HG02884 (cell line): ENCODE data around the gene GATC.

Source experiments
- ATAC-seq: cut with Tn5 transposase; IDR thresholded peaks from one replicate; pipeline ENCODE4 v1.9.1; 2021; ENCODE audit warnings: mild to moderate bottlenecking, moderate library complexity; ENCODE audit not compliant: unreplicated experiment

Gene GATC, protein sequence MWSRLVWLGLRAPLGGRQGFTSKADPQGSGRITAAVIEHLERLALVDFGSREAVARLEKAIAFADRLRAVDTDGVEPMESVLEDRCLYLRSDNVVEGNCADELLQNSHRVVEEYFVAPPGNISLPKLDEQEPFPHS

DNA sequence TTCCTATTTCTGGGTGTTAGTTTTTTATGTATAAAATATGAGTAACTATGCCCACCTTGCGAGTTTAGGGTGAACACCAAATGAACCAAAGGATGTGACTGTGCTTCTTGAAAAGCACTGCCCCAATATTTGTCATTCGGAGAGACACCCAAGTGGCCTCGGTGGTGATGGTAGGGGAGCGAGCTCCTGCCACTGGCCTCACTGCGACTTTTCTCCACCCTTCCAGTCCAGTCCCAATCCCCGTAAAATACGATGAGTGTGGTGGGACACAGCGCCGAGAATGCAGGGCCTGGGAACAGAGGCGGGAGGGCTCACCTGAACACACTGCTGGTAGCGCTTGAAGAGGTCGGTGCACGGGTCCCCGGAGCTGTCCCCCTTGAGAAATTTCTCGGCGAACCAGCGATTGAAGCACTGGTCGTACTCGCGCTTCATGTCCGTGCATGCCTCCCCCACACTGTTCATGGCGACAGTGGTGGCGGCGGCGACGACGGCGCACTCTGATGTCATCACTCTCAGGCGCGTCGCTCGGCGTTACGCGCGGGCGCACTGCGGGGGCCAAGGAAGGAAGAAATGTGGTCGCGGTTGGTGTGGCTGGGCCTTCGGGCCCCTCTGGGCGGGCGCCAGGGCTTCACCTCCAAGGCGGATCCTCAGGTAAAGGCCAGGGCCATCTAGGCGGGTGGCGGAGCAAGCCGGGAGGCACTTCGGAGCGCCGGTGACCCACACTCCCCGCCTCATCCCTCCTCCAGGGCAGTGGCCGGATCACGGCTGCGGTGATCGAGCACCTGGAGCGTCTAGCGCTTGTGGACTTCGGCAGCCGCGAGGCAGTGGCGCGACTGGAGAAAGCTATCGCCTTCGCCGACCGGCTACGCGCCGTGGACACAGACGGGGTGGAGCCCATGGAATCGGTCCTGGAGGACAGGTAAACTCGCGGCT lies at the start of gene GATC, which contains the start of gene TRIAP1:
GATC (plus strand) TSS at position 534 of the 933 bp plus-strand sequence; CDS start at position 571, 37 bp downstream.
TRIAP1 (minus strand) TSS at position 474 of the 933 bp plus-strand sequence; CDS start at position 462, 12 bp downstream.
- ATAC-seq: peak; percentile 88

DNA sequence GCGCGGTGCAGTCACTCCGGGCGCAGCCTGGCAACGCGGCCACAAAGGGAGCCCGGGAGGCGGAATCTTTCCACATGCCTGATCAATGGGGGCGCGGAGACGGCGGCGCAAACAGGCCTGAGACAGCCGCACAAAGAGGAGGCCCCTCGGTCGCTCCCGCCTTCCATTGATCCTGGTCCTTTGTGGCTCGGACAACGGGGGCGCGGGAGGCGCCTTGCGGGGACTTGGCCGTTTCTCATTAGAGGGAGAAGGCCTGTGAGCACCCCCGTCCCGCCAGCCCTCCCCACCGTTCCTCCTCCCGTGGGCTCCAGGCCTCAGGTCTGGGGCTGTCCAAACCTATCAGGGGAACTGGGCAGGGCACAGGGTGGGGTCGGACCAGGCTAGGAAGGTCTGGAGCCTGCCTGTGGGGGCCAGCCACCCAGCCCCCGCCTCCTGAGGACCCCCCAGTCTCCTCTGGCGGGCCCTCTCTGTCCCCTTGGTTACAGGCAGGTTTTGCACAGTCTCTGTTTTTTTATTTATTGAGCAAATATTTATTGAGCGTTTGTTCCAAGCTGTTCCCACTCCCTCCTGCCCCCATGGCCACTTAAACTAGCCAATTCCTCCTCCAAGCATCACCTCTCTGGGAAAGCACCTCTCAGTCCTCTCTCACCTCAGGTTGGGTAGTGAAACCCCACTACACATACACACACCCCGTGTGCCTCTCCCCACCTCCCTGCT lies 48.3 kb upstream of the GATC start:
- ATAC-seq: no peak

DNA sequence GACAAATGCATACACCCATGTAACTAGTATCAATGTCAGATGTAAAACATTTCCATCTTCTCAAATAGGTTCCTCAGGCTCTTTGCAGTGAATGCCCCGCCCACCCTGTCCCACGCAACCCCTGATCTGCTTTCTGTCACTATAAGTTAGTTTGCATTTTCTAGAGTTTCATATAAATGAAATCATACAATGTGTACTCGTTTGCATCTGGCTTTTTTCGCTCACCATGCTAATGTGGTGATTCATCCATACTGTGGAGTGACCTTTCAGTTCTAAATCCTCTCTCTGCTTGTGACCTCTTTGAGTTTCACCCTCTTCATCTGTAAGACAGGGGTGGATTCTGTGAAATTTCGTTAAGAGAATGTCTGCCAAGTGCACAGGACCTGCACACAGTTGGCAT lies 46.7 kb upstream of the GATC start:
- no peak for ATAC-seq

DNA sequence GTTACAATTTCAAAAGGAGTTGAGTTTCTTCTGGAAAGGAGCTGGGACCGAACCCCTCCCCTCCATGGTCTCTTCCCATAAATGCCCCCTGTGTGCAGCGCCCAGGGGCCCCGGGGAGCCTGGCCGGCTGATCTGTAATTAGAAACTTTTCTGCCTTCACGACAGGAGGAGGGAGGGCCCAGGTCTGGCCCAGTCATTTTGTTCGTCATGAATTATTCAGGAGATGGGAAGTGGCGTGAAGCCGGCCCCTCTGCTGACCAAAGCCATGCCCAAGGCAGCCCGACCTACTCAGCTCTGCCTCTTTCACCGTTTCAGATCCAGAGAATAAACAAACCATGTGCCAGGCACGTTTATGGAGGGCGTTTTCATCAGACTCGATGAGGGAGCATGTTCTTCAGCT lies 44.0 kb upstream of the GATC start:
- ATAC-seq: no peak

DNA sequence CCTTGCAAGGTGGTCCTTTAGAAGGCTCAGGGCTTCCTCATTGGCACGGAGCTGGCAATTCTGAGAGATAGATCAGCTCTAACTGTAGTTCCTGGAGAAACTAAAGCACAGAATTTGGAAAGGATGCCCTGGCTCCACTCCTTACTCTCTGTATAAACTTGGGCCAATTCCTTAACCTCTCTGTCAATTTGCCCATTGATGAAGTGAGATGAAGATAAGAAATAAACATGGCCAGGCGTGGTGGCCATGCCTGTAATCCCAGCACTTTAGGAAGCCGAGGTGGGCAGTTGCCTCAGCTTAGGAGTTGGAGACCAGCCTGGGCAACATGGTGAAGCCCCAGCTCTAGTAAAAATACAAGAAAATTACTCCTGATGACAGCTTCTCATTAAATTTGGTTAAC lies 42.4 kb upstream of the GATC start:
- no peak for ATAC-seq

DNA sequence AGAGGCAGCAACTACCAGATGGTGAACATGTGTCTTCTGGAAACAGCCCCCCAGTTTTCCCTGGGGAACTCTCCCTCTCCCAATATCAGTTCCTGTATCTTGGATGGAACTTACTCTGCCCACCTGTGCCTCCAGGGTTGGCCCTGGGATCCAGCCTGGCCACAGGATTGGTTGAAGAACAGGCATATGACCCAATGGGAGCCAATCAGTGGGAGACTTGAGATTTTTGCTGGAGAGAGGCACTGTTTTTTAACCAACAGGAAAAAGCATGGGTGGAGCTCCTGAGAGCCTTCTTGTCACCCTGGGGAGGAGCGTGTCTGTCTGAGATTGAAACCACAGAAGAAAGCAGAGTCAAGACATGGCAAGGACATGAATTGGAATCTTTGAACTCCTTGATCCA lies 42.0 kb upstream of the GATC start:
- no peak for ATAC-seq

DNA sequence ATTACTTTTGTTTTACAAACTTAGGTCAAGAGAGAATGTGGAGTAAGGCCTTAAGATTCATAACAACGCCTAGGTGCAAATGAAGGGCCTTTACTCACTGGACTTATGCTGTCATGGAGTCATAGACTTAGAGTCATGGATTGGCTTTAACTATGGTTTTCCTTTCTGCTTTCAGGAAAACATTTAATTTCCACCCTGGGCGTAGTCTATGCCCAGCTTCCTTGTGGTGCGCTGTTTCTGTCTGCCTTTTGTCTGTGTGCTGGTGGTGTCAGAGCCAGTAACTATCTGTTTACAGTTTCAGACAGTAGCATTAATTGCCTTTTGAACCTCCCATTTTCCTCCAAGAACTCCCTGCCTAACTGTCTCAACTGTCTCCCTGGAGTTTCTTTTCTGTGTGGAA lies 40.2 kb upstream of the GATC start:
- ATAC-seq: no peak

DNA sequence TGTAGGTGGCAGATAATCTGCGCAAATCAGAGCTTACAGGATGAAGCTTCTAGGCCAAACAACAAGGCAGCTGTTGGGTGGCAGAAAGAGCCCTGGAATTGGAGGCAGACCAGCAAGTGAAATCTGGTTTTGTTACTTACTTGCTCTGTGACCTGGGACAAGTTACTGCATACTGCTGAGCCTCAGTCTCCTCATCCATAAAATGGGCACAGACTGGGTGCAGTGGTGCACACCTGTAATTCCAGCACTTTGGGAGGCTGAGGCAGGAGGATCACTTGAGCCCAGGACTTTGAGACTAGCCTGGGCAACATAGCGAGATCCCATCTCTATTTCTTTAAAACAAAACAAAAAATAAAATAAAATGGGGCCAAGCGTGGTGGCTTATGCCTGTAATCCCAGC lies 39.7 kb upstream of the GATC start:
- ATAC-seq: no peak

DNA sequence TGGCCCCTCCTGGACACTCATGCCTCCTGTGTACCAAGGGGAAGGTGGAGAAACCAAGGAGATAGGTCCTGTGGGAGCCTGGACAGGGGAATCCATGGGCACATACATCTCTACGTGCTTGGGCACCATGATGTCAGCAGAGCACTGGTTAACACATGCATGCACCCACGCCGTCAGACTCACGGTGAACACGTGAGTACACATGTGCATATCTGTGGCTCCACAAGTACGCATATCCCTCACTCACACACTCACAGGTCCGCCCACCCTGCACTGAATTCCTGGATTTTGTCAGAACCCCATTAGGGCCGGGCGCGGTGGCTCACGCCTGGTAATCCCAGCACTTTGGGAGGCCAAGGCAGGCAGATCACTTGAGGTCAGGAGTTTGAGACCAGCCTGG lies 37.5 kb upstream of the GATC start:
- ATAC-seq: no peak

DNA sequence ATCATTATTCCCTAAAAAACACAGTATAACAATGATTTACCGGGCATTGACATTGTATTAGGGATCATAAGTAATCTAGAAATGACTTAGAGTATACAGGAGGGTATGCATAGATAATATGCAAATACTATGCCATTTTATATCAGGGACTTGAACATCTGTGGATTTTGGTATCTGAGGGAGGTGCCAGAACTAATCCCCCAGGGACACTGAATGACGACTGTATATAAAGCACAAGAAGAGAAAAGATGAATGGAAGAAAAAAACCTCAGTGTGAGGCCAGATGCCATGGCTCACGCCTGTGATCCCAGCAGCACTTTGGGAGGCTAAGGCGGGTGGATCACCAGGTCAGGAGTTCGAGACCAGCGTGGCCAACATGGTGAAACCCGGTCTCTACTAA lies 33.8 kb upstream of the GATC start:
- no peak for ATAC-seq

DNA sequence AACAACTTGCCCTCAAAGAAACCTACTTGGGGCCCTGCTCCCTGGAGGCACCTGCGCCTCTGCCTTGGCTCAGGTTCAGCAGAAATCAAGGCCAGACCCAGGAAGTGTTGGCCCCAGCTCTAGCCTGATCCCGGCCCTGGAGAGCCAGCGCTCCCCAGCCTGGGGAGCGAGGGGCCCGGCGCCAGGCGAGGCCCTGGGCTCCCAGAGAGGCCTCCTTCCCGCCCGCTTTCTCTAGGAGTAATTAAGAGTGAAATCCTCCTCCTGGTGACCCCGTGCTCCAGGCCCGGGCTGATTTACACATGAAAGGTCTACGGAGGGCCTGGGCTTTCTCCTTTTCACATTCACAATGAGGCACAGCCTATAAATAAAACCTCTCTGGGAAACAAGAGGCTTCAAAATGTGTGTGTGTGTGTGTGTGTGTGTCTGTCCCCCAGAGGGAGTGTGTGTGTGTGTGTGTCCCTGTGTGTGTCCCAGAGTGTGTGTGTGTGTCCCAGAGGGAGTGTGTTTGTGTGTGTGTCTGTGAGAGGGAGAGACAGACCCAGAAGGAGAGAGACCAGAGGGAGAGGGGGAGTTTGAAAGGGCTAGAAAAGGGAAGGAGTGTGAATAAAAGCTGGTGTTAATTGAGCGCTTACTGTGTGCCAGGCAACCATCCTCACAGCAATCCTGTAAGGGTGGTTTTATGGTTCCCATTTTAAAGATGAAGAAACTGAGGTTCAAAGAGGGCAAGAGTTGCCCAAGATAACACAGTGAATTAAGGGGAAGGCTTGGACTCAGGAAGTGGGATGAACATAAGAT lies 32.1 kb upstream of the GATC start:
- no peak for ATAC-seq

DNA sequence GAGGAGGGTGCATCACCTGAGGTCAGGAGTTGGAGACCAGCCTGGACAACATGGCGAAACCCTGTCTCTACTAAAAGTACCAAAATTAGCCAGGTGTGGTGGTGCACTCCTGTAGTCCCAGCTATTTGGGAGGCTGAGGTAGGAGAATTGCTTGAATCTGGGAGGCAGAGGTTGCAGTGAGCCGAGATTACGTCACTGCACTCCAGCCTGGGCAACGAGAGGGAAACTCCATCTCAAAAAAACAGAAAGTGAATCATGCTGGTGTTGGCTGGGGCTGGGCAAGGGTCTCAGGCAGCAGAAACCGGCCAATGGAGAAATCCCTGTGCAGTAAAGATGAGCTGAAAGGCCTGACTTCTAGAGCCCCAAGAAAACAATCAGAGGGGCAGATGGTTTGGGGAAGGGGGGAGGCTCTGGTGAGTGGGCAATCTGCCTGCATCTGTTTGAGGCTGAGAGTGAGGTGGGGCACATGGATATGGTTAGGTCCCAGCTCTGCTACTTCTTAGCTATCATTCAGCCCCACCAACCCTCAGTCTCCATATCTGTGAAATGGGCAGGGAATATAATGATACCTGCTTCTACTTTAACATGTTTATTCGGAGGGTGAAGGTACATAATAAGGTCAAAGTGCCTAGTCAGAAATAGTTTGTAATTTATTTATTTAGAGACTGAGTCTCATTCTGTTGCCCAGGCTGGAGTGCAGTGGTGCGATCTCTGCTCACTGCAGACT lies 29.6 kb upstream of the GATC start:
- no peak for ATAC-seq

DNA sequence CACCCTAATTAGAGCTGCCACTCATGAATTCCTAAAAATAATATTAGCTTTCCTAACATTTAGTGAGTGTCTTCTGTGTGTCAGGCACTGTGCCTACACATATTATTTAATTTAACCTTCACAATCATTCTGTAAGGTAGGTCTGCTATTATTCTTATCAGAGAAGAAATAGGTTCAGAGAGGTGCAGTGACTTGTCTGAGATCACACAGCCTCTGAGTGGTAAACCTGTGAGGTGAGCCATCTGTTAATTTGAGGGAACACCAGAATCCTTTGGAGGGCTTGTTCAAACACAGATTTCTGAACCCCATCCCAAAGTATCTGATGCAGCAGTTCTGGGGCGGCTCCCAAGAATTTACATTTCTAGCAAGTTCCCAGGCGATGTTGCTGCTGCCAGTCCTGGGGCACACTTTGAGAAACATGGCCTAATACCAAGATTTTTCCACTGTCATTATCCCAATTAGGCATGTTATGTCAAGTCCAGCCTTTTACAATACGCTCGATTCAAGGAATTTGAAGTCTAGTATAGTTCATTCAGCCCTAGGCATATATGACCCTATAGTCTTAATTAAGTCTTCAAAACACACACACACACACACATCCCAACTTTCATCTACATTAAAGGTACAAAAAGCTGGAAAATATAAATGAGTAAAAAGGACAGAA lies 28.2 kb upstream of the GATC start:
- no peak for ATAC-seq

DNA sequence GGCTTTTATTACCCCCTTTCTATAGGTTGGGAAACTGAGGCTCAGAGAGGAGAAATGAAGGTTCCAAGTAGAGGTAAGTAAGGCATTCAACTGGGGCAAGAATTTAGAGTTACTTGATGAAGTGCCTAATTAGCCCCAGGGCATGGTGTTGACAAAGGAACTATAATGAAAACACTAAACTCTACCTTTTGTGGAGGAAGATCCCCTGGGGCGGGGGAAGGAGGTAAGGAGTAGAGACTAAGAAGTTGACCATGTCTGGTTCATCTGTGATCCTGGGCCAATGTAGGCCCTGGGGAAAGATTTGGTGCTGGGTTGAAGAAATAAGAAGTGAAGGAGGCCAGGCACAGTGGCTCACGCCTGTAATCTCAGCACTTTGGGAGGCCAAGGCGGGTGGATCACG lies 24.5 kb upstream of the GATC start:
- no peak for ATAC-seq

DNA sequence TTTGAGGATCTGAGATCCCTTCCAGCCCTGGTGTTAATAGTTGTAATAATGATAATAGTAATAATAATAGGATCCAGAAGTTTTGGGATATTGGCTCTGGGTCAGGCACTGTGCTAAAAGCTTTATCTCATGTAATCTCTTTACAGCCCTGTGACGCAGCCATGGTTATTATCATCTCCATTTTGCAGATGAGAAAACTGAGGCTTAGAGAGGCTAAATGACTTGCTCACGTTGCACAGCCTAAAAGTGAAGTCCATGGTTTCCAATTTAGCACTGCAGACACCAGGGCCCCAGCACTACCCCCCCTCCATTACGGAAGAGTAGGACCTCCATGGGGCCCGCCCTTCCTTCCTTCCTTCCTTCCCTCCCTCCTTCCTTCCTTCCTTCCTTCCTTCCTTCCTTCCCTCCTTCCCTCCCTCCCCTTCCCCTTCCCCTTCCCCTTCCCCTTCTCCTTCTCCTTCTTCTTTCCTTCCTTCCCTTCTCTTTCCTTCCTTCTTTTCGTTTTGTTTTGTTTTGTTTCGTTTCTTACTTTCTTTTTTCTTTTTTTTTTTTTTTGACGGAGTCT lies 23.3 kb upstream of the GATC start:
- no peak for ATAC-seq

DNA sequence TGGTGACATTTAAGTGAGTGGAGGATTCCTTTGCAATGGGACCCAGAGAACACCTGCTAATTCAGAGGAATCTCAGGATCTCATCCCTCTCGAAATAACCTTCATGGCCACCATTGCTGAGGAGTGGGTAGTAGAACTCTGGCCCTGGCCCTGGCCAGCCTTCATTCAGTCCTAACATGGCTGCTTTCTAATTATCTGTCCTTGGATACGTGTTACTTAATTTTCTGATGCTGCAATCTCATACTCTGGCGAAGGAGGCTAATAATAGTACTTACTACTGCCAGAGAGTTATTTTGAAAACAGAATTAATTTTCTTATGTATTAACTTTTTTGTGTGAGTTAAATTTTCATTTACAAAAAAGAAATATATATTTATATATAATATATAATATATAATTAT lies 20.4 kb upstream of the GATC start:
- ATAC-seq: no peak

DNA sequence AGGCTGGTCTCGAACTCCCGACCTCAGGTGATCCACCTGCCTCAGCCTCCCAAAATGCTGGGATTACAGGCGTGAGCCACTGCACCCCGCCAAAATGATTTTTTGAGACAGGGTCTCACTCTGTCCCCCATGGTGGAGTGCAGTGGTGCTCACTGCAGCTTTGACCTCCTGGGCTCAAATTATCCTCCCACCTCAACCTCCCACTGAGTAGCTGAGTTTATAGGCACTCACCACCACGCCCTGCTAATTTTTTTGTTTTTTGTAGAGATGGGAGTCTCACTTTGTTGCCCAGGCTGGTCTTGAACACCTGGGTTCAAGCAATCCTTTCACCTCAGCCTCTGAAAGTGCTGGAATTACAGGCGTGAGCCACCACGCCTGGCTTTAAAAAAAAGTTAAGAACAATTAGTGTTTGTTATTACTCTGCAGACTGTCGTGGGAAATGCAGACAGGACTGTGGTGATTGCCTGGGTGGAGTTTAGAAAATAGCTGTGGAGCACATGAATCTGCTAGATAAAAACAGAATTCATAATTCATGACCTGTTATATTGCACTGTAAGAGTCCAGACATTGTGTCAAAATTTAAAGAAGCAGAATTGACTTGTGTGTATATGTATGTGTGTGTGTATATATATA lies 17.5 kb upstream of the GATC start:
- ATAC-seq: no peak

DNA sequence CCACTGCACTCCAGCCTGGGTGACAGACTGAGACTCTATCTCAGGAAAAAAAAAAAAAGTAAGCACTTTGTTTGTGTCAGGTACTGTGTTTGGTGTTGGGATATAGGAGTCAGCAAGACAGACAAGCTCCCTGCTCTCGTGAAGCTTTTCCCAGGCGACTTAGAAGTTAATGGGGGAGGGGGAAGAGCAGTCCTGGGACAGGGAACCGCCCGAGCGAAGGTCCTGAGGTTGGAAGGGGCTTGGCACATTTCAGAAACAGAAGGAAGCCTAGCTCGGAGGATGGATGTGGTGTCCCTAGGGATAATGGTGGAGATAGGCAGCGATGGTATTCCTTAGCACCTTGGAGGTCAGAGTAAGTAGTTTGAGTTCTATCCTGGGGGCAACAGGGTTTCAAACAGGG lies 16.9 kb upstream of the GATC start:
- no peak for ATAC-seq
